Stimulated activated CD4-positive, alpha-beta T cell treated with anti-CD3 and anti-CD28 coated beads, Interleukin-4, amount 100 ng/mL, for 24 hours (primary cell): Measurements from ENCODE around the gene PLIN5.

Experiments used
- DNase-seq: peaks from one replicate; pipeline ENCODE4 v3.0.0-alpha.2; 2020

The PLIN5 gene

GRCh38 chr19:4477034-4477801 lies 57.8 kb downstream of the PLIN5 start:
- no peak for DNase-seq

GRCh38 chr19:4474514-4475022 lies 60.5 kb downstream of the PLIN5 start:
- no peak for DNase-seq

DNA sequence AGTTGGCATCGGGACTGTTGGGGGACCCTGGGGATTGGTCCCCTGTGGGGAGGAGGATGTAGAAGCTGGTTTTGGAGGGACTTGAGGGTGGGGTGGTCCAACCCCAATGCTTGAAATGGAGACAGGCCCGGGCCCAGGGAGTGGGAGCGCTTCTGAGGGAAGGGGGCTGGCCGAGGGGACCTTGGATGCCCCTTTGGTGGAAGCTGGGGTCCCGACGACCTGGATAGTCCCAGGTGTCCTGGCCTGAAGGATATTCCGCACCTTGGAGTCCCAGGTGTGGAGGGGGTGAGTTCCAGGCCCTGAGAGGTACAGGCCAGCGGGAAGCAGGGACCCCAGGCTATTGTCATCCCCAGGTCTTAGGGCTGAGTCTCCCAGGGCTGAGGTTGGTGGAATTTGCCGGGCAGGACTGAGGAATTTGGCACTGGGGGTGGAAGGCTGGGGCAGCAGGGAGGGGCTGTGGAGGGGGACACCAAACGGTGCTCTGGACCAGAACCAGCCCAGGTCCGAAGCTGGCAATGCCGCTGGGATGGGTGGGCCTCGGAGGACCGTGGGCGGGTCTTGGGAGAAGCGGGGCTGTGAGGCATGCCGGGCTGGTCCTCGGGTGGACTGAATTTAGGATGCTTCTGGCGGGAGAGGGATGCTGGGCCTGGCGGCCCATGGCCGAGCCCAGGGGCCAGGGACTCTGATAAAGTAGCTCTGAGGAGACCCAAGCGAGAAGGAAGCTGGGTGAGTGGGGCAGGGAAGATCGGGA lies 61.1 kb downstream of the PLIN5 start:
- DNase-seq = no peak

DNA sequence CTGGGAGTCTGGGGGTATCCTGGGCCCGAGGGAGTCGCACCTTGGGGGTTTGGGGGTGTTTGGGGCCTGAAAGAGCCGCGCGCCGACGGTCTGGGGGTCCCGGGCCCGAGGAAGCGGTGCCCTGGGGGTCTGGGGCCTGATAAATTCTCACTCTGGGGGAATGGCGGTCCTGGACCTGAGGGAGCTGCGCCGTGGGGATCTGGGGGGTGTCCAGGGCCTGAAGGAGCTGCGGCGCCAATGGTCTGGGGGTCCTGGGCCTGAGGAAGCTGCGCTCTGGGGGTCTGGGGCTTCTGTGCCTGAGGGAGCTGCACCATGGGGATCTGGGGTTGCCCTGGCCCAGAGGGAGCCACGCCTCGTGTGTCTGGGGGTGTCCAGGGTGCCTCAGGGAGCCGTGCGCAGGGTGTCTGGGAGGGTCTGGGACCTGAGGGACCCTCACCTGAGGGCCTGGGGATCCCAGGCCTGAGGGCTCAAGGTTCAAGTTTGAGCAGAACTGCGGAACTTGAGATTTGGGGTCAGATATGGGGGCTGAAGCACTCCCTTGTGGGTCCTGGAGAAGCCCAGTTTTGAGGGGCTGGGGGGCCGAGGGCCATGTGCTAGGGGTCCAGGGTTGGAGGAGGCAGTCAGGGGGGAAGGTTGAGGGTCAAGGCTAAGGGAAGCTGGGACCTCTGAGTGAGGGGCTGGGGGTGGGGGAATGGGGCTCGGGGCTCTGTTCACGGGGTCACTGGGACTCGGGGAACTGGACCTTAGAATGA lies 61.8 kb downstream of the PLIN5 start:
- no peak for DNase-seq
